H9 (cell line): Measurements from ENCODE around the gene MIB2. TPM values are rescaled to one million over a fixed set of nuclear protein-coding genes. Genes with fewer than 3 reads are reported as not detected.

Experiments
- DNase-seq: peaks from one replicate; pipeline ENCODE4 v3.0.0-alpha.2; 2017
- H2AFZ ChIP-seq: one replicate; pipeline ENCODE4 v1.6.1; 2013; ENCODE audit warnings: mild to moderate bottlenecking, low read length, control low read depth, moderate library complexity
- H2AK5ac ChIP-seq: 2 replicates; pipeline ENCODE4 v1.6.1; 2013; ENCODE audit warnings: low read length, control low read depth, mixed read lengths; ENCODE audit not compliant: insufficient read length
- H2BK120ac ChIP-seq: one replicate; pipeline ENCODE4 v1.6.1; 2013; ENCODE audit warnings: low read depth, mild to moderate bottlenecking, low read length, control low read depth, inconsistent platforms; ENCODE audit not compliant: poor library complexity, severe bottlenecking
- H2BK12ac ChIP-seq: 2 replicates; pipeline ENCODE4 v1.6.1; 2013; ENCODE audit warnings: low read length, control low read depth, mixed read lengths, low read depth; ENCODE audit not compliant: insufficient read length
- H2BK15ac ChIP-seq: 2 replicates; pipeline ENCODE4 v1.6.1; 2013; ENCODE audit warnings: low read depth, low read length, control low read depth
- H2BK20ac ChIP-seq: one replicate; pipeline ENCODE4 v1.6.1; 2013; ENCODE audit warnings: low read depth, mild to moderate bottlenecking, low read length, control low read depth, inconsistent platforms; ENCODE audit not compliant: poor library complexity, severe bottlenecking
- H2BK5ac ChIP-seq: 2 replicates; pipeline ENCODE4 v1.6.1; 2013; ENCODE audit warnings: low read length, control low read depth, mixed read lengths; ENCODE audit not compliant: insufficient read length
- H3K14ac ChIP-seq: 2 replicates; pipeline ENCODE4 v1.6.1; 2013; ENCODE audit warnings: low read length, control low read depth; ENCODE audit not compliant: insufficient read depth
- H3K18ac ChIP-seq: 2 replicates; pipeline ENCODE4 v1.6.1; 2013; ENCODE audit warnings: low read depth, mild to moderate bottlenecking, mixed read lengths, low read length, control low read depth; ENCODE audit not compliant: insufficient read length
- H3K23ac ChIP-seq: 2 replicates; pipeline ENCODE4 v1.6.1; 2013; ENCODE audit warnings: low read length, control low read depth, mixed read lengths, low read depth; ENCODE audit not compliant: insufficient read length
- H3K23me2 ChIP-seq: 2 replicates; pipeline ENCODE4 v1.6.1; 2013; ENCODE audit warnings: low read depth, mild to moderate bottlenecking, mixed read lengths, low read length, control low read depth; ENCODE audit not compliant: insufficient read length, poor library complexity, severe bottlenecking
- H3K27ac ChIP-seq: 2 replicates; pipeline ENCODE4 v1.5.1; 2013; ENCODE audit warnings: low read length, control low read depth, mixed read lengths, low read depth; ENCODE audit not compliant: insufficient read length
- H3K27me3 ChIP-seq: 2 replicates; pipeline ENCODE4 v1.6.1; 2013; ENCODE audit warnings: low read length, control low read depth, inconsistent platforms; ENCODE audit not compliant: insufficient read depth
- H3K4ac ChIP-seq: 2 replicates; pipeline ENCODE4 v1.6.1; 2013; ENCODE audit warnings: low read depth, mild to moderate bottlenecking, control low read depth, inconsistent platforms, low read length, moderate library complexity
- H3K4me1 ChIP-seq: 2 replicates; pipeline ENCODE4 v1.6.1; 2013; ENCODE audit warnings: low read length, control low read depth, inconsistent platforms; ENCODE audit not compliant: insufficient read depth
- H3K4me2 ChIP-seq: 2 replicates; pipeline ENCODE4 v1.6.1; 2013; ENCODE audit warnings: low read length, control low read depth, mixed read lengths; ENCODE audit not compliant: insufficient read length, insufficient read depth
- H3K56ac ChIP-seq: 2 replicates; pipeline ENCODE4 v1.6.1; 2013; ENCODE audit warnings: low read depth, mild to moderate bottlenecking, mixed read lengths, low read length, control low read depth; ENCODE audit not compliant: insufficient read length
- H3K79me1 ChIP-seq: 2 replicates; pipeline ENCODE4 v1.6.1; 2013; ENCODE audit warnings: low read depth, mild to moderate bottlenecking, moderate library complexity, low read length, control low read depth, inconsistent platforms; ENCODE audit not compliant: insufficient read depth, poor library complexity, severe bottlenecking
- H3K79me2 ChIP-seq: 2 replicates; pipeline ENCODE4 v1.6.1; 2013; ENCODE audit warnings: low read length, control low read depth, inconsistent platforms; ENCODE audit not compliant: insufficient read depth
- H3K9ac ChIP-seq: 2 replicates; pipeline ENCODE4 v1.6.1; 2013; ENCODE audit warnings: low read length, control low read depth, mixed read lengths; ENCODE audit not compliant: insufficient read length; ENCODE audit errors: extremely low read depth
- H3K9me3 ChIP-seq: one replicate; pipeline ENCODE4 v1.6.1; 2013; ENCODE audit warnings: low read depth, low read length, inconsistent platforms; ENCODE audit not compliant: control insufficient read depth
- H3T11ph ChIP-seq: one replicate; pipeline ENCODE4 v1.6.1; 2013; ENCODE audit warnings: mild to moderate bottlenecking, low read length, control low read depth, inconsistent platforms
- H4K20me1 ChIP-seq: one replicate; pipeline ENCODE4 v1.6.1; 2013; ENCODE audit not compliant: control insufficient read depth, insufficient read length, insufficient read depth
- H4K5ac ChIP-seq: 2 replicates; pipeline ENCODE4 v1.6.1; 2013; ENCODE audit warnings: low read depth, mild to moderate bottlenecking, mixed read lengths, low read length, control low read depth; ENCODE audit not compliant: insufficient read length
- H4K8ac ChIP-seq: replicated peaks from 2 replicates; pipeline ENCODE4 v1.6.1; 2013; ENCODE audit warnings: low read length, control low read depth, mixed read lengths, low read depth; ENCODE audit not compliant: insufficient read length
- H4K91ac ChIP-seq: 2 replicates; pipeline ENCODE4 v1.6.1; 2013; ENCODE audit warnings: low read depth, mild to moderate bottlenecking, moderate library complexity, mixed read lengths, low read length, control low read depth; ENCODE audit not compliant: insufficient read length
- H3K27ac Mint-ChIP-seq, 3 experiments: 2 replicates in 2 of 3; 3 replicates in 1 of 3; pipeline ENCODE4 v1.8.0; 2020 to 2021; ENCODE audit warnings: mixed read lengths in 3 of 3, mild to moderate bottlenecking in 1 of 3, moderate library complexity in 1 of 3
- H3K27me3 Mint-ChIP-seq: 2 replicates; pipeline ENCODE4 v1.8.0; 2021; ENCODE audit warnings: low read depth, mild to moderate bottlenecking, moderate library complexity, mixed read lengths
- H3K36me3 Mint-ChIP-seq, 3 experiments: 2 replicates in 2 of 3; 3 replicates in 1 of 3; pipeline ENCODE4 v1.8.0; 2020 to 2021; ENCODE audit warnings: low read depth in 3 of 3, mixed read lengths in 3 of 3; ENCODE audit not compliant: insufficient read depth in 1 of 3
- H3K4me1 Mint-ChIP-seq, 2 experiments: 2 replicates each; pipeline ENCODE4 v1.8.0; 2020; ENCODE audit warnings: mixed read lengths in 2 of 2
- H3K4me3 Mint-ChIP-seq, 2 experiments: 2 replicates in 1 of 2; 3 replicates in 1 of 2; pipeline ENCODE4 v1.8.0; 2020 to 2021; ENCODE audit warnings: mild to moderate bottlenecking in 2 of 2, mixed read lengths in 2 of 2, moderate library complexity in 1 of 2
- H3K9me3 Mint-ChIP-seq, 2 experiments: 2 replicates in 1 of 2; 3 replicates in 1 of 2; pipeline ENCODE4 v1.8.0; 2020; ENCODE audit warnings: mild to moderate bottlenecking in 2 of 2, mixed read lengths in 2 of 2, moderate library complexity in 1 of 2
- WGBS: extraction: QIAGEN DNeasy Blood & Tissue Kit; methylation state at CpG from one replicate; pipeline ENCODE4 v1.1.7; 2013; ENCODE audit warnings: missing lambda C conversion rate, low lambda C conversion rate, mixed read lengths; ENCODE audit not compliant: insufficient read length; ENCODE audit errors: extremely low coverage; 5-methylcytosine and 5-hydroxymethylcytosine counted together
- total RNA-seq: library from RNA; stranded (reverse); gene quantifications from 2 replicates; pipeline ENCODE4 v1.2.1, GENCODE V29; 2021
- TF ChIP-seq, protein P1 (sequence below): fragments of 200-600 bp; sonication (generic); conservative IDR thresholded peaks from 3 replicates; pipeline ENCODE4 v1.8.0; 2021; ENCODE audit warnings: antibody characterized with exemption, mild to moderate bottlenecking

Gene MIB2
- total RNA-seq, 1 experiment from 2014 or later: 77.8 TPM

DNA sequence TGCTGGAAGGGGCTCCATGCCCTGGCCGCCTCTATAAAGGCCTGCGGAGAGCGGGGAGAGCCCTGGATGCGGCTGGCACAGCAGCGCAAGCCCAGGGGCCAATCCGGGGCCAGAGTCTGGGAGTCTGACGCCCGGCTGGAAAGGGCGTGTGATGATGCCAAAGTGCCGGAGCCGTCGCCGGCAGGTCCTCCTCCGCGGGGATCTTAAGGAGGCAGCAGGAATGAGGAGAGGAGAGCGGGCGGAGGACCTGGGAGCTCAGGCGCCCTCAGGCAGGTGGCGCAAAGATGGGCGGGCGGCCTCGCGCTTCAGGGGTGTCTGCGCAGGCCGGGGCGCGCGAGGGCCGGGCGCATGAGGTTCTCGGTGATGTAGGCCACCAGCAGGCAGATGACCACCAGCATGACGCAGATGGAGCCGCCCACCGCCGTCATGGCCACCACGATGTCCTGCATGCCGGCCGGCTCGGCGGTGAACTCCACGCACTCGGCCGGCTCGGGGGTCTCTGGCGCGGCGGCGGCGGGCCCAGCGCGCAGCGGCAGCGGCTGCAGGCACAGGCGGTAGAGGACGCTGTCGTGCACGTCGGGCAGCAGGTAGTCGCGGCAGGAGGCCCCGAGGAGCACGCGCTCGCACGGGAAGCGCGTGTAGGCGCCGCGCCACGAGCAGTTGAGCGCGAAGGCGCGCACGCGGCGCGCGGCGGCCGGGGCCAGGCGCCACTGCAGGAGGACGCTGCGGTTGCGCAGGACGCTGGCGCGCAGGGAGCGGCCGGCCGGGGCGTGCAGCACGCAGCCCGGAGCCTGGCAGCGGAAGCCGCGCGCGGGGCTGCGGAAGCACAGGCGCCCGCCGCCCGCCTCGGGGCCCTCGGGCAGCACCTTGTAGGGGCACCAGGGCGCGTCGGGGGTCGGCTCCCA is 16.0 kb upstream of the MIB2 start:
- no peaks in the 10 kb centered on the region for H3K36me3 Mint-ChIP-seq
- Histone ChIP-seq H3K9me3 (no peaks in the 10 kb centered on the region), H4K5ac (no peak overlapping the region), H3K4me1 (no peaks in the 10 kb centered on the region), H2BK12ac (no peak overlapping the region), H2BK15ac (no peak overlapping the region), H3K27ac (no peak overlapping the region), H3T11ph (no peak overlapping the region), H3K9ac (no peak overlapping the region), H3K14ac (no peak overlapping the region; the same call in 1 of the 2 replicates), H3K23me2 (peaks cover 8% of the 10 kb centered on the region), H2BK5ac (no peak overlapping the region), H2BK120ac (no peak overlapping the region), H3K27me3 (no peaks in the 10 kb centered on the region; the same call in 1 of the 2 replicates), H3K4ac (no peak overlapping the region), H4K91ac (no peak overlapping the region), H4K8ac (no peak overlapping the region), H3K18ac (no peak overlapping the region), H3K23ac (no peak overlapping the region), H3K56ac (no peak overlapping the region), H2BK20ac (no peak overlapping the region), H3K79me2 (no peaks in the 10 kb centered on the region), H4K20me1 (no peaks in the 10 kb centered on the region), H2AFZ (no peak overlapping the region), H2AK5ac (no peak overlapping the region), H3K79me1 (no peaks in the 10 kb centered on the region), H3K4me2 (peak overlapping the region; percentile 24)
- no peaks in the 10 kb centered on the region for H3K9me3 Mint-ChIP-seq
- peak overlapping the region in 1 of 3 experiments; percentile 89; a peak in 1 of 7 replicates for H3K27ac Mint-ChIP-seq
- H3K4me1 Mint-ChIP-seq: peaks cover 4 to 12% of the 10 kb centered on the region in 2 experiments
- TF ChIP-seq, protein P1, sequence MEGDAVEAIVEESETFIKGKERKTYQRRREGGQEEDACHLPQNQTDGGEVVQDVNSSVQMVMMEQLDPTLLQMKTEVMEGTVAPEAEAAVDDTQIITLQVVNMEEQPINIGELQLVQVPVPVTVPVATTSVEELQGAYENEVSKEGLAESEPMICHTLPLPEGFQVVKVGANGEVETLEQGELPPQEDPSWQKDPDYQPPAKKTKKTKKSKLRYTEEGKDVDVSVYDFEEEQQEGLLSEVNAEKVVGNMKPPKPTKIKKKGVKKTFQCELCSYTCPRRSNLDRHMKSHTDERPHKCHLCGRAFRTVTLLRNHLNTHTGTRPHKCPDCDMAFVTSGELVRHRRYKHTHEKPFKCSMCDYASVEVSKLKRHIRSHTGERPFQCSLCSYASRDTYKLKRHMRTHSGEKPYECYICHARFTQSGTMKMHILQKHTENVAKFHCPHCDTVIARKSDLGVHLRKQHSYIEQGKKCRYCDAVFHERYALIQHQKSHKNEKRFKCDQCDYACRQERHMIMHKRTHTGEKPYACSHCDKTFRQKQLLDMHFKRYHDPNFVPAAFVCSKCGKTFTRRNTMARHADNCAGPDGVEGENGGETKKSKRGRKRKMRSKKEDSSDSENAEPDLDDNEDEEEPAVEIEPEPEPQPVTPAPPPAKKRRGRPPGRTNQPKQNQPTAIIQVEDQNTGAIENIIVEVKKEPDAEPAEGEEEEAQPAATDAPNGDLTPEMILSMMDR: peak; percentile 60
- no CpG with 5 or more reads among the region's 111 CpGs for WGBS
- DNase-seq: peak; percentile 70
- peak overlapping the region; percentile 65 to 83 for H3K4me3 Mint-ChIP-seq
- H3K27me3 Mint-ChIP-seq: peaks cover 54% of the 10 kb centered on the region
